ENCODE results near the gene ST8SIA5. TPM values are rescaled to one million over a fixed set of nuclear protein-coding genes. Genes with fewer than 3 reads are reported as not detected.
"Not testable (repeated sequence)": the region's sequence is repeated elsewhere in the genome, so short reads cannot be mapped to it uniquely, and the experiment has no call there.

Gene ST8SIA5
- total RNA-seq (under 1 TPM; 0.09 TPM), polyA plus RNA-seq (under 1 TPM; 0.06 to 0.08 TPM)
- long read RNA-seq, donor 1: 0 reads
- long read RNA-seq, donor 2: 0 reads
- long read RNA-seq, donor 3: 0 reads
- long read RNA-seq, donor 4: 0 reads
- long read RNA-seq, donor 5: 0 reads

- no peak for TF ChIP-seq CTCF (IDR thresholded peaks at IDR 0.05; ENCODE audit: control extremely low read depth, extremely low read depth)
- peaks cover 11 to 75% (median 55%) of the 10 kb centered on the region in 3 donors for H3K27me3 ChIP-seq (ENCODE audit: control insufficient read depth in 3 of 3, insufficient read depth in 3 of 3, low read length in 2 of 3)
- H3K4me1 ChIP-seq (ENCODE audit: control insufficient read depth in 5 of 5, insufficient read depth in 5 of 5, low read length in 5 of 5): peaks cover 0 to 23% (median 6%) of the 10 kb centered on the region in 5 donors
- H3K9me3 ChIP-seq (ENCODE audit: control insufficient read depth in 4 of 4, insufficient read depth in 3 of 4, low read length in 3 of 4): peaks cover 0 to 10% (median 0%) of the 10 kb centered on the region in 4 donors
- DNase-seq (peak in 1 of 3 donors; percentile 7), ATAC-seq (ENCODE audit: insufficient read depth, low FRiP score) (no peak)
- WGBS, 2 donors: 0 to 2% methylated on average over 67 to 74 of the region's 74 CpGs
- no peak within 1 kb of the TSS for H3K9ac ChIP-seq (ENCODE audit: insufficient read depth in 1 of 2, low read length in 2 of 2)
- H3K36me3 ChIP-seq (ENCODE audit: control insufficient read depth in 4 of 4, insufficient read depth in 4 of 4, low read length in 4 of 4): no peaks in the 10 kb centered on the region
- H3K4me3 ChIP-seq: no peak within 1 kb of the TSS
- peak within 1 kb of the TSS in 1 of 2 donors; percentile 70 for H3K27ac ChIP-seq (ENCODE audit: low read depth in 1 of 2, low read length in 1 of 2)
Observed at GRCh38 chr18:46756559-46757201, at the start of gene ST8SIA5. Gene ST8SIA5 (minus strand): TSS chr18:46757053. CDS start chr18:46756508, 545 bp downstream.

GRCh38 chr18:46795945-46796344, 39.1 kb upstream of the ST8SIA5 start:
- H3K27me3 ChIP-seq (ENCODE audit: control insufficient read depth in 3 of 3, insufficient read depth in 3 of 3, low read length in 2 of 3); H3K4me1 ChIP-seq (ENCODE audit: control insufficient read depth in 5 of 5, insufficient read depth in 5 of 5, low read length in 5 of 5); DNase-seq; H3K27ac ChIP-seq (ENCODE audit: low read depth in 1 of 2, low read length in 1 of 2); H3K9ac ChIP-seq (ENCODE audit: insufficient read depth in 1 of 2, low read length in 2 of 2); H3K4me3 ChIP-seq; H3K9me3 ChIP-seq (ENCODE audit: control insufficient read depth in 4 of 4, insufficient read depth in 3 of 4, low read length in 3 of 4); ATAC-seq (ENCODE audit: insufficient read depth, low FRiP score); H3K36me3 ChIP-seq (ENCODE audit: control insufficient read depth in 4 of 4, insufficient read depth in 4 of 4, low read length in 4 of 4): not testable (repeated sequence)
- 95 to 96% methylated on average over 6 of the region's 6 CpGs for WGBS, 2 donors

- DNase-seq (no peak), ATAC-seq (ENCODE audit: insufficient read depth, low FRiP score) (no peak)
- peaks cover 0 to 4% (median 2%) of the 10 kb centered on the region in 4 donors for H3K9me3 ChIP-seq (ENCODE audit: control insufficient read depth in 4 of 4, insufficient read depth in 3 of 4, low read length in 3 of 4)
- no peak overlapping the region for H3K4me3 ChIP-seq
- no peak overlapping the region for H3K9ac ChIP-seq (ENCODE audit: insufficient read depth in 1 of 2, low read length in 2 of 2)
- peaks cover 0 to 2% (median 0%) of the 10 kb centered on the region in 3 donors for H3K27me3 ChIP-seq (ENCODE audit: control insufficient read depth in 3 of 3, insufficient read depth in 3 of 3, low read length in 2 of 3)
- H3K4me1 ChIP-seq (ENCODE audit: control insufficient read depth in 5 of 5, insufficient read depth in 5 of 5, low read length in 5 of 5): no peaks in the 10 kb centered on the region
- 82 to 92% methylated on average over 1 of the region's 1 CpG for WGBS, 2 donors
- H3K27ac ChIP-seq (ENCODE audit: low read depth in 1 of 2, low read length in 1 of 2): no peak overlapping the region
- no peak for TF ChIP-seq CTCF (IDR thresholded peaks at IDR 0.05; ENCODE audit: control extremely low read depth, extremely low read depth)
- H3K36me3 ChIP-seq (ENCODE audit: control insufficient read depth in 4 of 4, insufficient read depth in 4 of 4, low read length in 4 of 4): no peaks in the 10 kb centered on the region
Observed at GRCh38 chr18:46794607-46795006, 37.8 kb upstream of the ST8SIA5 start.

GRCh38 chr18:46793565-46793964, 36.7 kb upstream of the ST8SIA5 start:
- H3K4me1 ChIP-seq (ENCODE audit: control insufficient read depth in 5 of 5, insufficient read depth in 5 of 5, low read length in 5 of 5): no peaks in the 10 kb centered on the region
- H3K36me3 ChIP-seq (ENCODE audit: control insufficient read depth in 4 of 4, insufficient read depth in 4 of 4, low read length in 4 of 4): no peaks in the 10 kb centered on the region
- DNase-seq (no peak), ATAC-seq (ENCODE audit: insufficient read depth, low FRiP score) (no peak)
- WGBS, 2 donors: 74 to 84% methylated on average over 3 of the region's 3 CpGs
- no peak overlapping the region for H3K9ac ChIP-seq (ENCODE audit: insufficient read depth in 1 of 2, low read length in 2 of 2)
- H3K4me3 ChIP-seq: no peak overlapping the region
- no peak overlapping the region for H3K27ac ChIP-seq (ENCODE audit: low read depth in 1 of 2, low read length in 1 of 2)
- TF ChIP-seq CTCF (IDR thresholded peaks at IDR 0.05; ENCODE audit: control extremely low read depth, extremely low read depth): no peak
- H3K27me3 ChIP-seq (ENCODE audit: control insufficient read depth in 3 of 3, insufficient read depth in 3 of 3, low read length in 2 of 3): peaks cover 0 to 2% (median 0%) of the 10 kb centered on the region in 3 donors
- H3K9me3 ChIP-seq (ENCODE audit: control insufficient read depth in 4 of 4, insufficient read depth in 3 of 4, low read length in 3 of 4): peaks cover 0 to 4% (median 2%) of the 10 kb centered on the region in 4 donors
